Liver (tissue), 3 donors: Measurements from ENCODE around the gene MRPL10.

Experiments used
- FOXA1 ChIP-seq: IDR thresholded peaks from 2 replicates; pipeline ENCODE4 v1.6.1; 2016; ENCODE audit warnings: antibody characterized with exemption
- HNF4G ChIP-seq: IDR thresholded peaks from 2 replicates; pipeline ENCODE4 v1.6.1; 2016; ENCODE audit warnings: antibody characterized with exemption
- NR2F2 ChIP-seq: IDR thresholded peaks from 2 replicates; pipeline ENCODE4 v1.6.1; 2016; ENCODE audit warnings: antibody characterized with exemption
- TAF1 ChIP-seq: conservative IDR thresholded peaks from 2 replicates; pipeline ENCODE4 v1.6.1; 2016; ENCODE audit warnings: antibody characterized with exemption, mild to moderate bottlenecking
- YY1 ChIP-seq: IDR thresholded peaks from 2 replicates; pipeline ENCODE4 v1.6.1; 2016; ENCODE audit warnings: antibody characterized with exemption, mild to moderate bottlenecking
- TF ChIP-seq, protein P1 (sequence below): fragments of 150-350 bp; IDR thresholded peaks from 2 replicates; pipeline ENCODE4 v1.5.1; 2017; ENCODE audit warnings: improper control_type of control experiment, low read depth, low read length; ENCODE audit not compliant: missing input control
- TF ChIP-seq, protein P2 (sequence below): IDR thresholded peaks from 2 replicates; pipeline ENCODE4 v1.6.1; 2016; ENCODE audit warnings: antibody characterized with exemption
- TF ChIP-seq, protein P3 (sequence below): IDR thresholded peaks from 2 replicates; pipeline ENCODE4 v1.6.1; 2016; ENCODE audit warnings: antibody characterized with exemption
- TF ChIP-seq, protein P4 (sequence below): IDR thresholded peaks from 2 replicates; pipeline ENCODE4 v1.6.1; 2016; ENCODE audit warnings: antibody characterized with exemption, mild to moderate bottlenecking
- TF ChIP-seq, protein P5 (sequence below): IDR thresholded peaks from 2 replicates; pipeline ENCODE4 v1.6.1; 2016; ENCODE audit warnings: antibody characterized with exemption
- donor health status: healthy.
- donor health status: healthy.

DNA sequence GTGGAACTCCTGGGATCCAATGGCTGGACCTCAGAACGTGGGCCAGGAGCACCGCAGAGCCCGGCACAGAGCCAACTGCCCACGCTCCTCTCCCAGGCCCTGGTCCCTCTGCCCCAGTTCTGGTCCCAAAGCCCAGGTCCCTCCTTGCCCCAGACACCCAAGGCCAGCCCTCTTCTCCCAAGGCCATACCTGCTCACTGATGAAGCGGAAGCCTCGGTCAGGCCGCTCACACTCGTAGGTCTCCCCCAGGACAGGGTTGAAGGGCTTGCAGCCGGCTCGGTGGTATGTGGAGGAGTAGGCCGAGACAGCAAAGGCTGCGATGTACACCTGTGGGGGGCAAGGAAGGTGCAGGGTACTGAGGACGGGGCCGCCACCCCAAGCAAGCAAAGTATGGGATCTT is 18.3 kb downstream of the MRPL10 start:
- TF ChIP-seq TAF1 = no peak
- TF ChIP-seq YY1 = no peak
- TF ChIP-seq, protein P1, sequence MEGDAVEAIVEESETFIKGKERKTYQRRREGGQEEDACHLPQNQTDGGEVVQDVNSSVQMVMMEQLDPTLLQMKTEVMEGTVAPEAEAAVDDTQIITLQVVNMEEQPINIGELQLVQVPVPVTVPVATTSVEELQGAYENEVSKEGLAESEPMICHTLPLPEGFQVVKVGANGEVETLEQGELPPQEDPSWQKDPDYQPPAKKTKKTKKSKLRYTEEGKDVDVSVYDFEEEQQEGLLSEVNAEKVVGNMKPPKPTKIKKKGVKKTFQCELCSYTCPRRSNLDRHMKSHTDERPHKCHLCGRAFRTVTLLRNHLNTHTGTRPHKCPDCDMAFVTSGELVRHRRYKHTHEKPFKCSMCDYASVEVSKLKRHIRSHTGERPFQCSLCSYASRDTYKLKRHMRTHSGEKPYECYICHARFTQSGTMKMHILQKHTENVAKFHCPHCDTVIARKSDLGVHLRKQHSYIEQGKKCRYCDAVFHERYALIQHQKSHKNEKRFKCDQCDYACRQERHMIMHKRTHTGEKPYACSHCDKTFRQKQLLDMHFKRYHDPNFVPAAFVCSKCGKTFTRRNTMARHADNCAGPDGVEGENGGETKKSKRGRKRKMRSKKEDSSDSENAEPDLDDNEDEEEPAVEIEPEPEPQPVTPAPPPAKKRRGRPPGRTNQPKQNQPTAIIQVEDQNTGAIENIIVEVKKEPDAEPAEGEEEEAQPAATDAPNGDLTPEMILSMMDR = no peak
- TF ChIP-seq, protein P2, sequence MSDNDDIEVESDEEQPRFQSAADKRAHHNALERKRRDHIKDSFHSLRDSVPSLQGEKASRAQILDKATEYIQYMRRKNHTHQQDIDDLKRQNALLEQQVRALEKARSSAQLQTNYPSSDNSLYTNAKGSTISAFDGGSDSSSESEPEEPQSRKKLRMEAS = no peak
- TF ChIP-seq FOXA1 = no peak
- TF ChIP-seq, protein P3, sequence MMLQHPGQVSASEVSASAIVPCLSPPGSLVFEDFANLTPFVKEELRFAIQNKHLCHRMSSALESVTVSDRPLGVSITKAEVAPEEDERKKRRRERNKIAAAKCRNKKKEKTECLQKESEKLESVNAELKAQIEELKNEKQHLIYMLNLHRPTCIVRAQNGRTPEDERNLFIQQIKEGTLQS = no peak
- TF ChIP-seq HNF4G = no peak
- TF ChIP-seq NR2F2 = no peak
- TF ChIP-seq, protein P4, sequence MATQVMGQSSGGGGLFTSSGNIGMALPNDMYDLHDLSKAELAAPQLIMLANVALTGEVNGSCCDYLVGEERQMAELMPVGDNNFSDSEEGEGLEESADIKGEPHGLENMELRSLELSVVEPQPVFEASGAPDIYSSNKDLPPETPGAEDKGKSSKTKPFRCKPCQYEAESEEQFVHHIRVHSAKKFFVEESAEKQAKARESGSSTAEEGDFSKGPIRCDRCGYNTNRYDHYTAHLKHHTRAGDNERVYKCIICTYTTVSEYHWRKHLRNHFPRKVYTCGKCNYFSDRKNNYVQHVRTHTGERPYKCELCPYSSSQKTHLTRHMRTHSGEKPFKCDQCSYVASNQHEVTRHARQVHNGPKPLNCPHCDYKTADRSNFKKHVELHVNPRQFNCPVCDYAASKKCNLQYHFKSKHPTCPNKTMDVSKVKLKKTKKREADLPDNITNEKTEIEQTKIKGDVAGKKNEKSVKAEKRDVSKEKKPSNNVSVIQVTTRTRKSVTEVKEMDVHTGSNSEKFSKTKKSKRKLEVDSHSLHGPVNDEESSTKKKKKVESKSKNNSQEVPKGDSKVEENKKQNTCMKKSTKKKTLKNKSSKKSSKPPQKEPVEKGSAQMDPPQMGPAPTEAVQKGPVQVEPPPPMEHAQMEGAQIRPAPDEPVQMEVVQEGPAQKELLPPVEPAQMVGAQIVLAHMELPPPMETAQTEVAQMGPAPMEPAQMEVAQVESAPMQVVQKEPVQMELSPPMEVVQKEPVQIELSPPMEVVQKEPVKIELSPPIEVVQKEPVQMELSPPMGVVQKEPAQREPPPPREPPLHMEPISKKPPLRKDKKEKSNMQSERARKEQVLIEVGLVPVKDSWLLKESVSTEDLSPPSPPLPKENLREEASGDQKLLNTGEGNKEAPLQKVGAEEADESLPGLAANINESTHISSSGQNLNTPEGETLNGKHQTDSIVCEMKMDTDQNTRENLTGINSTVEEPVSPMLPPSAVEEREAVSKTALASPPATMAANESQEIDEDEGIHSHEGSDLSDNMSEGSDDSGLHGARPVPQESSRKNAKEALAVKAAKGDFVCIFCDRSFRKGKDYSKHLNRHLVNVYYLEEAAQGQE = no peak
- TF ChIP-seq, protein P5, sequence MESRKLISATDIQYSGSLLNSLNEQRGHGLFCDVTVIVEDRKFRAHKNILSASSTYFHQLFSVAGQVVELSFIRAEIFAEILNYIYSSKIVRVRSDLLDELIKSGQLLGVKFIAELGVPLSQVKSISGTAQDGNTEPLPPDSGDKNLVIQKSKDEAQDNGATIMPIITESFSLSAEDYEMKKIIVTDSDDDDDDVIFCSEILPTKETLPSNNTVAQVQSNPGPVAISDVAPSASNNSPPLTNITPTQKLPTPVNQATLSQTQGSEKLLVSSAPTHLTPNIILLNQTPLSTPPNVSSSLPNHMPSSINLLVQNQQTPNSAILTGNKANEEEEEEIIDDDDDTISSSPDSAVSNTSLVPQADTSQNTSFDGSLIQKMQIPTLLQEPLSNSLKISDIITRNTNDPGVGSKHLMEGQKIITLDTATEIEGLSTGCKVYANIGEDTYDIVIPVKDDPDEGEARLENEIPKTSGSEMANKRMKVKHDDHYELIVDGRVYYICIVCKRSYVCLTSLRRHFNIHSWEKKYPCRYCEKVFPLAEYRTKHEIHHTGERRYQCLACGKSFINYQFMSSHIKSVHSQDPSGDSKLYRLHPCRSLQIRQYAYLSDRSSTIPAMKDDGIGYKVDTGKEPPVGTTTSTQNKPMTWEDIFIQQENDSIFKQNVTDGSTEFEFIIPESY = no peak
